CD4-positive, alpha-beta T cell (primary cell): ENCODE data around the gene NUMBL. TPM values are rescaled to one million over a fixed set of nuclear protein-coding genes. Genes with fewer than 3 reads are reported as not detected.

Experiments
- ATAC-seq: fragments of 200-7000 bp; cut with Tn5 transposase; one replicate; pipeline ENCODE4 v1.10.0; 2022; ENCODE audit warnings: mild to moderate bottlenecking; ENCODE audit not compliant: poor library complexity
- CTCF ChIA-PET: fragments of 350-600 bp; sonication (Branson Sonifier 250); formaldehyde crosslinking; loops from one replicate; lab custom pipeline; 2021; ENCODE audit warnings: antibody characterized with exemption, inconsistent platforms; lab: Charles Lee
- POLR2A ChIA-PET: fragments of 350-600 bp; sonication (Branson Sonifier 250); formaldehyde crosslinking; loops from one replicate; lab custom pipeline; 2021; ENCODE audit warnings: antibody characterized with exemption, inconsistent platforms; lab: Charles Lee
- DNase-seq, 14 experiments: peaks; one replicate each; pipeline ENCODE4 v3.0.0-alpha.2; 2013 to 2020; ENCODE audit warnings: mixed read lengths in 2 of 14
- H3K27ac ChIP-seq, 2 donors: one replicate each; pipeline versions ENCODE4 v1.5.1 to v1.7.0; 2013; ENCODE audit warnings: low read length in 2 of 2, low read depth in 1 of 2, mild to moderate bottlenecking in 1 of 2
- H3K27me3 ChIP-seq, 2 experiments: 1 replicate in 1 of 2; 2 replicates in 1 of 2; pipeline versions ENCODE4 v1.6.1 to v1.7.0; 2013; ENCODE audit warnings: low read length in 2 of 2, control low read depth in 1 of 2, mild to moderate bottlenecking in 1 of 2, moderate library complexity in 1 of 2; ENCODE audit not compliant: insufficient read depth in 2 of 2, control insufficient read depth in 1 of 2
- H3K36me3 ChIP-seq: one replicate; pipeline ENCODE4 v1.6.1; 2013; ENCODE audit warnings: low read length, control low read depth; ENCODE audit not compliant: insufficient read depth
- H3K4me1 ChIP-seq: one replicate; pipeline ENCODE4 v1.6.1; 2013; ENCODE audit warnings: low read length, control low read depth; ENCODE audit not compliant: insufficient read depth
- H3K4me3 ChIP-seq: one replicate; pipeline ENCODE4 v1.5.1; 2013; ENCODE audit warnings: mild to moderate bottlenecking, low read length, moderate library complexity
- H3K9me3 ChIP-seq, 2 experiments: 1 replicate in 1 of 2; 2 replicates in 1 of 2; pipeline versions ENCODE4 v1.6.1 to v1.7.0; 2013; ENCODE audit warnings: low read length in 2 of 2, mild to moderate bottlenecking in 2 of 2, control low read depth in 1 of 2, moderate library complexity in 1 of 2; ENCODE audit not compliant: control insufficient read depth in 1 of 2, insufficient read depth in 1 of 2
- H3K27ac Mint-ChIP-seq: one replicate; pipeline ENCODE4 v1.8.0; 2020; ENCODE audit warnings: mixed read lengths
- H3K27me3 Mint-ChIP-seq: one replicate; pipeline ENCODE4 v1.8.0; 2021; ENCODE audit warnings: mixed read lengths
- H3K36me3 Mint-ChIP-seq: one replicate; pipeline ENCODE4 v1.8.0; 2021; ENCODE audit warnings: low read depth, mixed read lengths
- H3K4me1 Mint-ChIP-seq: one replicate; pipeline ENCODE4 v1.8.0; 2021; ENCODE audit warnings: low read depth, mixed read lengths
- H3K4me3 Mint-ChIP-seq: one replicate; pipeline ENCODE4 v1.8.0; 2020; ENCODE audit warnings: mild to moderate bottlenecking, mixed read lengths
- H3K9me3 Mint-ChIP-seq: one replicate; pipeline ENCODE4 v1.8.0; 2020; ENCODE audit warnings: mixed read lengths
- intact Hi-C, 2 experiments: fragments of 100-400 bp; cut with DNase I in 1 of 2; cut with micrococcal nuclease in 1 of 2; formaldehyde crosslinking; loops; one replicate each; pipeline versions ENCODE4 v1.15.1 to v1.9.0; 2023 to 2025; cut with DNase I, micrococcal nuclease
- total RNA-seq, 174 experiments: library from RNA in 2 of 174; stranded (reverse) in 2 of 174; gene quantifications; one replicate each; pipeline ENCODE4 v1.2.3 and lab custom pipeline; 2021 to 2026
- TF ChIP-seq, protein P1 (sequence below): fragments of 200-600 bp; IDR thresholded peaks from one replicate; pipeline ENCODE4 v1.8.0; 2022; ENCODE audit warnings: antibody characterized with exemption, mild to moderate bottlenecking

NUMBL gene
- total RNA-seq, 2 experiments from 2014 or later, result 5.2 to 5.4 TPM

GRCh38 chr19:40692212-40692551 lies 1.7 kb upstream of the NUMBL start:
- H3K4me1 Mint-ChIP-seq, result peaks cover 6% of the 10 kb centered on the region
- no peaks in the 10 kb centered on the region for H3K27me3 Mint-ChIP-seq
- peaks cover 19% of the 10 kb centered on the region for H3K36me3 Mint-ChIP-seq
- POLR2A ChIA-PET, result no interaction called here
- Histone ChIP-seq H3K27me3 (no peaks in the 10 kb centered on the region), H3K36me3 (peaks cover 17% of the 10 kb centered on the region), H3K27ac (no peak overlapping the region), H3K9me3 (no peaks in the 10 kb centered on the region), H3K4me3 (no peak overlapping the region), H3K4me1 (peaks cover 20% of the 10 kb centered on the region)
- no peaks in the 10 kb centered on the region for H3K9me3 Mint-ChIP-seq
- intact Hi-C loops, result no loop called here
- no peak overlapping the region for H3K27ac Mint-ChIP-seq
- H3K4me3 Mint-ChIP-seq, result no peak overlapping the region
- DNase-seq (no peak), ATAC-seq (no peak)
- CTCF ChIA-PET, result no interaction called here
- TF ChIP-seq, protein P1, sequence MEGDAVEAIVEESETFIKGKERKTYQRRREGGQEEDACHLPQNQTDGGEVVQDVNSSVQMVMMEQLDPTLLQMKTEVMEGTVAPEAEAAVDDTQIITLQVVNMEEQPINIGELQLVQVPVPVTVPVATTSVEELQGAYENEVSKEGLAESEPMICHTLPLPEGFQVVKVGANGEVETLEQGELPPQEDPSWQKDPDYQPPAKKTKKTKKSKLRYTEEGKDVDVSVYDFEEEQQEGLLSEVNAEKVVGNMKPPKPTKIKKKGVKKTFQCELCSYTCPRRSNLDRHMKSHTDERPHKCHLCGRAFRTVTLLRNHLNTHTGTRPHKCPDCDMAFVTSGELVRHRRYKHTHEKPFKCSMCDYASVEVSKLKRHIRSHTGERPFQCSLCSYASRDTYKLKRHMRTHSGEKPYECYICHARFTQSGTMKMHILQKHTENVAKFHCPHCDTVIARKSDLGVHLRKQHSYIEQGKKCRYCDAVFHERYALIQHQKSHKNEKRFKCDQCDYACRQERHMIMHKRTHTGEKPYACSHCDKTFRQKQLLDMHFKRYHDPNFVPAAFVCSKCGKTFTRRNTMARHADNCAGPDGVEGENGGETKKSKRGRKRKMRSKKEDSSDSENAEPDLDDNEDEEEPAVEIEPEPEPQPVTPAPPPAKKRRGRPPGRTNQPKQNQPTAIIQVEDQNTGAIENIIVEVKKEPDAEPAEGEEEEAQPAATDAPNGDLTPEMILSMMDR, result no peak

- peaks cover 6% of the 10 kb centered on the region for H3K4me1 Mint-ChIP-seq
- ATAC-seq (no peak), DNase-seq (peak in 3 of 14 experiments; percentile 17 to 49 (median 40))
- ChIA-PET CTCF (no interaction called here), POLR2A (interaction anchor here (0.8 to 1.3 kb wide), 4 partner anchors 86 to 279 kb away, joined by 3 to 5 read pairs (median 4); partner anchors contain the start of gene EGLN2)
- Histone ChIP-seq H3K27me3 (no peaks in the 10 kb centered on the region), H3K36me3 (peaks cover 17% of the 10 kb centered on the region), H3K9me3 (no peaks in the 10 kb centered on the region), H3K27ac (no peak overlapping the region), H3K4me3 (peak overlapping the region; percentile 70), H3K4me1 (peaks cover 20% of the 10 kb centered on the region)
- H3K36me3 Mint-ChIP-seq, result peaks cover 16% of the 10 kb centered on the region
- intact Hi-C loops, result loop anchor here (1.0 to 2.0 kb wide), 4 partner anchors 24 to 59 kb away; partner anchors contain the start of genes ACTMAP (in 1 of the 2), COQ8B (in 1 of the 2), ITPKC (in 1 of the 2) and SNRPA (in 1 of the 2)
- peak overlapping the region; percentile 57 for H3K4me3 Mint-ChIP-seq
- no peak overlapping the region for H3K27ac Mint-ChIP-seq
- TF ChIP-seq, protein P1, result no peak
- H3K27me3 Mint-ChIP-seq, result no peaks in the 10 kb centered on the region
- H3K9me3 Mint-ChIP-seq, result no peaks in the 10 kb centered on the region
Measured at GRCh38 chr19:40691421-40692211, 1.2 kb upstream of the NUMBL start.

GRCh38 chr19:40690693-40691420 lies 406 bp upstream of the NUMBL start:
- CTCF ChIA-PET, result interaction anchor here (1.0 kb wide), 1 partner anchor 108 kb away, joined by 3 read pairs; the partner anchor contains the start of gene EGLN2
- peak; percentile 72 to 95 (median 84) for DNase-seq
- peaks cover 10% of the 10 kb centered on the region for H3K36me3 Mint-ChIP-seq
- intact Hi-C loops, result loop anchor here (1.0 to 2.0 kb wide), 4 partner anchors 24 to 60 kb away; partner anchors contain the start of genes ACTMAP (in 1 of the 2), COQ8B (in 1 of the 2), ITPKC (in 1 of the 2) and SNRPA (in 1 of the 2)
- Histone ChIP-seq H3K36me3 (peaks cover 16% of the 10 kb centered on the region), H3K4me3 (peak overlapping the region; percentile 70), H3K27me3 (no peaks in the 10 kb centered on the region), H3K4me1 (peaks cover 20% of the 10 kb centered on the region), H3K9me3 (no peaks in the 10 kb centered on the region), H3K27ac (no peak overlapping the region)
- H3K4me3 Mint-ChIP-seq, result peak overlapping the region; percentile 94
- H3K27me3 Mint-ChIP-seq, result no peaks in the 10 kb centered on the region
- peak; percentile 85 for ATAC-seq
- TF ChIP-seq, protein P1, result no peak
- H3K9me3 Mint-ChIP-seq, result no peaks in the 10 kb centered on the region
- POLR2A ChIA-PET, result interaction anchor here (0.8 to 1.3 kb wide), 5 partner anchors 27 to 280 kb away, joined by 3 to 5 read pairs (median 4); partner anchors contain the start of gene EGLN2
- H3K4me1 Mint-ChIP-seq, result peaks cover 6% of the 10 kb centered on the region
- peak overlapping the region; percentile 54 for H3K27ac Mint-ChIP-seq
